Measurements from ENCODE around the gene GET4.

DNA sequence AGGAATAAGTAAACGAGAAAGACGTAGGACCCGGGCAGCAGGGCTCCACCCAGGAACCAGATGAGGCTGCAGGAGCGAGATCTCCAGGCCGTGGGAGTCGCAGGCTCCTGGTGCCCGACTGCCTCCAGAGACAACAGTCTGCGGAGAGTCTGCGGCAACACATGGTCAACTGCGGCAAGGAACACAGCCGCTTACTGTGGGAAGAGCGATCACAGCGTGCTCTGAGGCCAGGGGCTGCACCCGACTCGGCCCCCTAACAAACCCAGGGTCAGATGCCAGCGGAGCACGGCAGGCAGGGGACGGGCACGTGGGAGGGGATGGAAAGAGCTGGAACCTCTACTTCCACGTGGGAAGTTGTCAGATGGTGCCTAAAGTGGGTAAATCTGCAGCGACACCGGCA is 26.6 kb downstream of the GET4 start:
- TF ChIP-seq EZH2 (IDR thresholded peaks at IDR 0.05; ENCODE audit: insufficient read depth, poor library complexity, severe bottlenecking) (no peak), EZH2phosphoT487 (IDR thresholded peaks at IDR 0.05; ENCODE audit: insufficient read depth, low read depth) (no peak)
